GM23248 (cell line): ENCODE results near the gene MPP4. TPM values are rescaled to one million over a fixed set of nuclear protein-coding genes. Genes with fewer than 3 reads are reported as not detected.

Experiments
- DNase-seq: peaks from one replicate; pipeline ENCODE4 v3.0.0-alpha.2; 2015
- H2AFZ ChIP-seq: fragments of 200-600 bp; sonication (generic); 2 replicates; pipeline ENCODE4 v1.6.1; 2016; ENCODE audit warnings: antibody characterized with exemption
- H3F3A ChIP-seq: fragments of 200-600 bp; sonication (generic); 2 replicates; pipeline ENCODE4 v1.6.1; 2016; ENCODE audit warnings: mild to moderate bottlenecking, antibody characterized with exemption, mixed run types; ENCODE audit not compliant: insufficient read depth
- H3K27ac ChIP-seq: fragments of 200-600 bp; sonication (generic); 2 replicates; pipeline ENCODE4 v1.5.1; 2016; ENCODE audit warnings: mild to moderate bottlenecking
- H3K27me3 ChIP-seq: fragments of 200-600 bp; sonication (generic); replicated peaks from 2 replicates; pipeline ENCODE4 v1.6.1; 2016; ENCODE audit warnings: mild to moderate bottlenecking; ENCODE audit not compliant: insufficient read depth
- H3K36me3 ChIP-seq: fragments of 200-600 bp; sonication (generic); 2 replicates; pipeline ENCODE4 v1.6.1; 2016; ENCODE audit warnings: low read depth, mild to moderate bottlenecking
- H3K4me1 ChIP-seq: fragments of 200-600 bp; sonication (generic); 2 replicates; pipeline ENCODE4 v1.6.1; 2016; ENCODE audit warnings: mild to moderate bottlenecking; ENCODE audit not compliant: insufficient read depth
- H3K4me2 ChIP-seq: fragments of 200-600 bp; sonication (generic); one replicate; pipeline ENCODE4 v1.6.1; 2016; ENCODE audit warnings: mild to moderate bottlenecking; ENCODE audit not compliant: unreplicated experiment
- H3K4me3 ChIP-seq: fragments of 200-600 bp; sonication (generic); 2 replicates; pipeline ENCODE4 v1.5.1; 2016; ENCODE audit warnings: mild to moderate bottlenecking
- H3K79me2 ChIP-seq: fragments of 200-600 bp; sonication (generic); 2 replicates; pipeline ENCODE4 v1.6.1; 2016; ENCODE audit warnings: mild to moderate bottlenecking; ENCODE audit not compliant: insufficient read depth
- H3K9ac ChIP-seq: fragments of 200-600 bp; sonication (generic); 2 replicates; pipeline ENCODE4 v1.6.1; 2016; ENCODE audit warnings: mild to moderate bottlenecking
- H3K9me2 ChIP-seq: fragments of 200-600 bp; sonication (generic); 2 replicates; pipeline ENCODE4 v1.6.1; 2016; ENCODE audit warnings: mixed run types, mild to moderate bottlenecking, moderate library complexity; ENCODE audit not compliant: insufficient read depth
- H3K9me3 ChIP-seq: fragments of 200-600 bp; sonication (generic); one replicate; pipeline ENCODE4 v1.6.1; 2017; ENCODE audit warnings: low read depth
- H4K20me1 ChIP-seq: fragments of 200-600 bp; sonication (generic); 2 replicates; pipeline ENCODE4 v1.6.0; 2016; ENCODE audit not compliant: insufficient read depth
- EZH2 ChIP-seq: fragments of 200-600 bp; sonication (generic); IDR thresholded peaks from 2 replicates; pipeline ENCODE4 v1.6.1; 2018; ENCODE audit warnings: antibody characterized with exemption, mild to moderate bottlenecking; ENCODE audit not compliant: insufficient read depth, poor library complexity, severe bottlenecking
- EZH2phosphoT487 ChIP-seq: fragments of 200-600 bp; sonication (generic); IDR thresholded peaks from 2 replicates; pipeline ENCODE4 v1.6.1; 2018; ENCODE audit warnings: antibody characterized with exemption, moderate library complexity, mild to moderate bottlenecking, low read depth; ENCODE audit not compliant: insufficient read depth
- WGBS, 2 experiments: methylation state at CpG; one replicate each; pipeline ENCODE4 v1.1.6; 2015 to 2017; ENCODE audit warnings: low lambda C conversion rate in 2 of 2, low coverage in 1 of 2; ENCODE audit errors: missing lambda C conversion rate in 2 of 2; 5-methylcytosine and 5-hydroxymethylcytosine counted together
- in situ Hi-C: fragments of 300-500 bp; cut with MboI; formaldehyde crosslinking; loops from 2 replicates; pipeline ENCODE4 v1.15.0; 2020
- polyA plus RNA-seq: library from polyadenylated mRNA; unstranded; fragments of >200 nt; fragmentation: Nextera tagmentation; extraction: Ambion mirVana; gene quantifications from 2 replicates; pipeline ENCODE4 v1.2.1, GENCODE V29; 2016
- total RNA-seq: library from RNA; depleted of rRNA; stranded (reverse); fragments of >200 nt; shearing (Covaris generic); gene quantifications from 2 replicates; pipeline ENCODE4 v1.2.3, GENCODE V29; 2014

Gene MPP4
- total and polyA plus RNA-seq, 2 experiments from 2014 or later: 3.6 to 3.8 TPM

DNA sequence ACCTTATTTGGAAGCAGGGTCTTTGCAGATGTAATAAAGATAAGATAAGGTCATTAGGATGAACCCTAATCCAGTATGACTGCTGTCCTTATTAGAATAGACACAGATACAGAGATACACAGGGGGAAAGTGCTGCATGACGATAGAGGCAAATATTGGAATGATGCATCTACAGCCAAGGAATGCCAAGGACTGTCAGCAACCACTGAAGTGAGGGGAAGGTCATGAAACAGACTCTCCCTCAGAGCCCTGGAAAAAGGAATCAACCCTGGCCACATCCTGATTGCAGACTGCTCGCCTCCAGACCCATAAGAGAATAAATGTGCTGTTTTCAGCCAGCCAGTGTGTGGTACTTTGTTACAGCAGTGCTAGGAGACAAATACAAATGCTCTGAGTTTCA lies 69.9 kb downstream of the MPP4 start:
- H3K79me2 ChIP-seq: no peaks in the 10 kb centered on the region
- H3K27me3 ChIP-seq: no peaks in the 10 kb centered on the region
- H3F3A ChIP-seq: peaks cover 16% of the 10 kb centered on the region
- in situ Hi-C loops: no loop called here
- 55% methylated on average over 2 of the region's 2 CpGs for WGBS, 2 experiments
- H4K20me1 ChIP-seq: no peaks in the 10 kb centered on the region
- peaks cover 77% of the 10 kb centered on the region for H3K36me3 ChIP-seq
- H3K4me2 ChIP-seq: no peak overlapping the region
- peaks cover 9% of the 10 kb centered on the region for H3K4me1 ChIP-seq
- no peak overlapping the region for H3K9ac ChIP-seq
- no peaks in the 10 kb centered on the region for H3K9me3 ChIP-seq
- TF ChIP-seq EZH2 (no peak), EZH2phosphoT487 (no peak)
- no peak overlapping the region for H3K4me3 ChIP-seq
- H3K9me2 ChIP-seq: no peaks in the 10 kb centered on the region
- no peak overlapping the region for H2AFZ ChIP-seq
- DNase-seq: peak; percentile 72
- H3K27ac ChIP-seq: peak overlapping the region; percentile 22

DNA sequence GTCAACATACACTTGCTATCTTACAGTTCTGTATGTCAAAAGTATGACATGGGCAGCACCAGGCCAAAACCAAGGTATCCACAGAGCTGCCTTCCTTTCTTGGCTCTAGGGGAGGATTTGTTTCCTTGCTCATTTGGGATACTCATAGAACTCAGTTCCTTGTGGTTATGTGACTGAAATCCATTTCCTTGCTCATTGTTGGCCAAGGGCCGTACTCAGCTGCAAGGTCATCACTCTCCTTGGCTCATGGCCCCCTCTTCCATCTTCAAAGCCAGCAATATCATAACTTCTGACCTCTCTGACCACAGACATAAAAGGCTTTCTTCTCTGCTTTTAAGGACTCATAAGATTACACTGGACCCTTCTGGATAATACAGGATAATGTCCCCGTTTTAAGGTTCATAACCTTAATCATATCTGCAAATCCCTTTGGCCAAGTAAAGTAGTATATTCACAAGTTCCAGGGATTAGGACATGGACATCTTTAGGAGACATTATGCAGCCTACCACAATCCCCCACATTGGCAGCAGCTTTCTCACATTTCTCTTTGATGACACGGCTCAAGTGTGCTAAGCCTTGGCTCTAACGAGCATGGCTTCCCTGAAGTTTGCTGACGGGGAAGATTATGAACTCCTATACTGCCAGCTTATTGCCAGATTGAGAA lies 76.0 kb downstream of the MPP4 start:
- TF ChIP-seq EZH2 (no peak), EZH2phosphoT487 (no peak)
- H3K36me3 ChIP-seq: peaks cover 36% of the 10 kb centered on the region
- no peak overlapping the region for H3K27ac ChIP-seq
- no peaks in the 10 kb centered on the region for H3K79me2 ChIP-seq
- H3K9me3 ChIP-seq: no peaks in the 10 kb centered on the region
- DNase-seq: no peak
- no peaks in the 10 kb centered on the region for H3K27me3 ChIP-seq
- H3K4me1 ChIP-seq: no peaks in the 10 kb centered on the region
- no peak overlapping the region for H3K4me2 ChIP-seq
- H3K9ac ChIP-seq: no peak overlapping the region
- peaks cover 13% of the 10 kb centered on the region for H3F3A ChIP-seq
- no peaks in the 10 kb centered on the region for H4K20me1 ChIP-seq
- 91 to 92% methylated on average over 5 of the region's 5 CpGs for WGBS, 2 experiments
- in situ Hi-C loops: no loop called here
- H3K9me2 ChIP-seq: no peaks in the 10 kb centered on the region
- no peak overlapping the region for H2AFZ ChIP-seq
- no peak overlapping the region for H3K4me3 ChIP-seq

DNA sequence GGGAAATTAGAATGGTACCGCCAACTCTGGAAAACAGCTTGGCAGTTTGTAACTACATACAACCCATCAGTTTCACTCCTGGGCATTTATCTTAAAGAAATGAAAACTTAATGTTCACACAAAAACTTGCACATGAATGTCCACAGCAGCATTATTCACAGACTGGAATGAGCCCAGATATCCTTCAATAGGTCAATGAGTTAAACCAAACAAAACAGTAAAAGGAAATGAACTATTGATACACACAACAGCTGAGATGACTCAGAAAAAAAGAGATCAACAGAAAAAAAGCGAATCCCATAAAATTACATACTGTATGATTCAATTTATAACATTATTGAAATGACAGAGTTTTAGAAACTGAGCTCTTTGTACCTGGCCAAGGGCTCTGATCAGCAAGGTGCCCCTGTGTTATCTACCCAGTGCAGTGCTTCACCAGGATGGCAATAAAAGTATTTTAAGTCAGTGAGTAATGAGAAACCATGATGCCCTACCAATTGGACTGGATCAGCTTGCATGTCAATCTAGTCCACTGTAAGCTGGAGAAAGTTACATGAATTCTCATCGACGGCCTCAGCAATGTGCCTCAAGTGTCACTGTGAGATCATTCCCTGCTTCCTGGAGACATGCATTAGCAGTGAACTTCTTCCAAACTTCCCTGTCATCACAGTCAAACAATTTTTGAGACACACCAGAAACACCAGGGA lies 77.0 kb downstream of the MPP4 start:
- in situ Hi-C loops: no loop called here
- no peak for DNase-seq

GRCh38 chr2:201618744-201619662 lies 79.4 kb downstream of the MPP4 start:
- H4K20me1 ChIP-seq: no peaks in the 10 kb centered on the region
- in situ Hi-C loops: no loop called here
- H3K9ac ChIP-seq: peak overlapping the region; percentile 54
- H3K4me1 ChIP-seq: no peaks in the 10 kb centered on the region
- 18 to 20% methylated on average over 35 to 39 of the region's 39 CpGs for WGBS, 2 experiments
- H3K27me3 ChIP-seq: no peaks in the 10 kb centered on the region
- H2AFZ ChIP-seq: peak overlapping the region; percentile 97
- H3K79me2 ChIP-seq: no peaks in the 10 kb centered on the region
- peak overlapping the region; percentile 38; the same call in 1 of the 2 replicates for H3K27ac ChIP-seq
- DNase-seq: peak; percentile 95
- H3K9me3 ChIP-seq: no peaks in the 10 kb centered on the region
- peaks cover 15% of the 10 kb centered on the region for H3K36me3 ChIP-seq
- peak overlapping the region; percentile 65 for H3K4me3 ChIP-seq
- peaks cover 13% of the 10 kb centered on the region for H3F3A ChIP-seq
- no peak for TF ChIP-seq EZH2
- no peak for TF ChIP-seq EZH2phosphoT487
- peak overlapping the region; percentile 65 for H3K4me2 ChIP-seq
- no peaks in the 10 kb centered on the region for H3K9me2 ChIP-seq

More for the DNA sequence above, 77.0 kb downstream of the MPP4 start:
- WGBS, 2 experiments: 86 to 88% methylated on average over 4 of the region's 4 CpGs
- Histone ChIP-seq H3K9me3 (no peaks in the 10 kb centered on the region), H4K20me1 (no peaks in the 10 kb centered on the region), H3K4me2 (no peak overlapping the region), H3K9ac (no peak overlapping the region), H3K4me1 (no peaks in the 10 kb centered on the region), H3F3A (peaks cover 13% of the 10 kb centered on the region), H2AFZ (no peak overlapping the region), H3K27ac (no peak overlapping the region), H3K27me3 (no peaks in the 10 kb centered on the region), H3K36me3 (peaks cover 32% of the 10 kb centered on the region), H3K79me2 (no peaks in the 10 kb centered on the region), H3K9me2 (no peaks in the 10 kb centered on the region), H3K4me3 (no peak overlapping the region)
- TF ChIP-seq EZH2phosphoT487: no peak
- TF ChIP-seq EZH2: no peak
